Hepatic stellate cell (primary cell): ENCODE measurements around the gene LRRC71.
A peak's percentile ranks its signal among the peaks of the same experiment; 100 is the strongest.

Experiments used
- DNase-seq: peaks from one replicate; pipeline ENCODE4 v3.0.0; 2011; ENCODE audit warnings: low spot score

LRRC71 gene

GRCh38 chr1:156947127-156947526, 26.7 kb downstream of the LRRC71 start:
- DNase-seq, result no peak

- no peak for DNase-seq
Measured at GRCh38 chr1:156947818-156948525, 27.5 kb downstream of the LRRC71 start.

- DNase-seq, result no peak
Measured at GRCh38 chr1:156948708-156949107, 28.3 kb downstream of the LRRC71 start.

GRCh38 chr1:156949127-156949526, 28.7 kb downstream of the LRRC71 start:
- no peak for DNase-seq

GRCh38 chr1:156951371-156951770, 30.9 kb downstream of the LRRC71 start:
- no peak for DNase-seq

GRCh38 chr1:156953571-156953970, 33.1 kb downstream of the LRRC71 start:
- DNase-seq, result no peak

GRCh38 chr1:156956333-156956732, 35.9 kb downstream of the LRRC71 start:
- DNase-seq, result no peak

- DNase-seq, result no peak
Measured at GRCh38 chr1:156957634-156958033, 37.2 kb downstream of the LRRC71 start.

GRCh38 chr1:156958247-156958714, 37.8 kb downstream of the LRRC71 start:
- no peak for DNase-seq

GRCh38 chr1:156959414-156959813, 39.0 kb downstream of the LRRC71 start:
- no peak for DNase-seq

GRCh38 chr1:156959925-156960324, 39.5 kb downstream of the LRRC71 start:
- no peak for DNase-seq

GRCh38 chr1:156961709-156962108, 41.3 kb downstream of the LRRC71 start:
- no peak for DNase-seq

GRCh38 chr1:156963621-156964020, 43.2 kb downstream of the LRRC71 start:
- no peak for DNase-seq

- DNase-seq, result no peak
Measured at GRCh38 chr1:156964441-156964840, 44.0 kb downstream of the LRRC71 start.

- no peak for DNase-seq
Measured at GRCh38 chr1:156969496-156969895, 49.1 kb downstream of the LRRC71 start.

GRCh38 chr1:156970017-156970416, 49.6 kb downstream of the LRRC71 start:
- DNase-seq, result peak; percentile 35

- DNase-seq, result no peak
Measured at GRCh38 chr1:156973417-156973816, 53.0 kb downstream of the LRRC71 start.

- DNase-seq, result no peak
Measured at GRCh38 chr1:156975084-156975483, 54.7 kb downstream of the LRRC71 start.

GRCh38 chr1:156980551-156980950, 60.1 kb downstream of the LRRC71 start:
- no peak for DNase-seq
